CD14-positive monocyte (primary cell): Measurements from ENCODE around the gene GRIK4. TPM values are rescaled to one million over a fixed set of nuclear protein-coding genes. Genes with fewer than 3 reads are reported as not detected.

ENCODE experiments used
- DNase-seq, 3 donors: peaks; one replicate each; pipeline ENCODE4 v3.0.0-alpha.2; 2011 to 2022
- H2AFZ ChIP-seq: 2 replicates; pipeline ENCODE4 v1.6.0; 2012; ENCODE audit warnings: mild to moderate bottlenecking, low read depth, low read length, inconsistent platforms; ENCODE audit not compliant: insufficient read depth, poor library complexity, severe bottlenecking
- H3K27ac ChIP-seq, 2 donors: 1 replicate in 1 of 2; 2 replicates in 1 of 2; pipeline ENCODE4 v1.5.1; 2012 to 2013; ENCODE audit warnings: low read length in 2 of 2, control low read depth in 1 of 2, inconsistent platforms in 1 of 2, low read depth in 1 of 2, mild to moderate bottlenecking in 1 of 2
- H3K27me3 ChIP-seq, 2 donors: one replicate each; pipeline versions ENCODE4 v1.6.0 to v1.6.1; 2011 to 2013; ENCODE audit warnings: low read length in 2 of 2; ENCODE audit not compliant: control insufficient read depth in 2 of 2, insufficient read depth in 2 of 2
- H3K36me3 ChIP-seq, 2 donors: replicated peaks in 1 of 2; 1 replicate in 1 of 2; 2 replicates in 1 of 2; pipeline versions ENCODE4 v1.5.1 to v1.6.1; 2012 to 2013; ENCODE audit warnings: low read length in 2 of 2, control low read depth in 1 of 2, inconsistent platforms in 1 of 2, mild to moderate bottlenecking in 1 of 2; ENCODE audit not compliant: insufficient read depth in 2 of 2, control insufficient read depth in 1 of 2
- H3K4me1 ChIP-seq, 2 donors: 1 replicate in 1 of 2; 2 replicates in 1 of 2; pipeline versions ENCODE4 v1.5.1 to v1.6.1; 2012 to 2013; ENCODE audit warnings: low read length in 2 of 2, control low read depth in 1 of 2, inconsistent platforms in 1 of 2, mild to moderate bottlenecking in 1 of 2, moderate library complexity in 1 of 2; ENCODE audit not compliant: insufficient read depth in 2 of 2, control insufficient read depth in 1 of 2
- H3K4me2 ChIP-seq: replicated peaks from 2 replicates; pipeline ENCODE3; 2012; ENCODE audit warnings: low read length, moderate library complexity, mild to moderate bottlenecking; ENCODE audit not compliant: poor library complexity, severe bottlenecking; ENCODE audit errors: extremely low read depth
- H3K4me3 ChIP-seq, 3 experiments: fragments of 200-600 bp in 1 of 3; sonication (generic) in 1 of 3; replicated peaks in 1 of 3; 1 replicate in 2 of 3; 2 replicates in 1 of 3; pipeline ENCODE4 v1.5.1; 2011 to 2013; ENCODE audit warnings: low read length in 3 of 3, mild to moderate bottlenecking in 3 of 3, control low read depth in 2 of 3, low read depth in 2 of 3, inconsistent platforms in 1 of 3, moderate library complexity in 1 of 3
- H3K79me2 ChIP-seq: 2 replicates; pipeline ENCODE4 v1.6.0; 2012; ENCODE audit warnings: mild to moderate bottlenecking, control low read depth, inconsistent platforms, low read length, moderate library complexity; ENCODE audit not compliant: insufficient read depth
- H3K9ac ChIP-seq: 2 replicates; pipeline ENCODE4 v1.6.0; 2017; ENCODE audit warnings: low read length, mild to moderate bottlenecking; ENCODE audit not compliant: insufficient read depth, poor library complexity, severe bottlenecking
- H3K9me3 ChIP-seq, 2 donors: replicated peaks in 1 of 2; 1 replicate in 1 of 2; 2 replicates in 1 of 2; pipeline versions ENCODE4 v1.5.1 to v1.6.1; 2012 to 2013; ENCODE audit warnings: low read length in 2 of 2, control low read depth in 1 of 2; ENCODE audit not compliant: control insufficient read depth in 1 of 2, insufficient read depth in 1 of 2
- H4K20me1 ChIP-seq: 2 replicates; pipeline ENCODE4 v1.6.0; 2012; ENCODE audit warnings: mild to moderate bottlenecking, low read length, control low read depth, moderate library complexity; ENCODE audit not compliant: insufficient read depth
- H3K27ac Mint-ChIP-seq, 7 donors: one replicate each; pipeline ENCODE4 v1.8.0; 2020; ENCODE audit warnings: mild to moderate bottlenecking in 7 of 7, mixed read lengths in 7 of 7, moderate library complexity in 6 of 7, inconsistent platforms in 2 of 7
- H3K27me3 Mint-ChIP-seq, 3 donors: one replicate each; pipeline ENCODE4 v1.8.0; 2021 to 2022; ENCODE audit warnings: low read depth in 3 of 3, mild to moderate bottlenecking in 3 of 3, mixed read lengths in 3 of 3, moderate library complexity in 3 of 3, inconsistent platforms in 1 of 3
- H3K36me3 Mint-ChIP-seq, 2 donors: one replicate each; pipeline ENCODE4 v1.8.0; 2020; ENCODE audit warnings: mixed read lengths in 2 of 2, inconsistent platforms in 1 of 2, mild to moderate bottlenecking in 1 of 2
- H3K4me1 Mint-ChIP-seq: one replicate; pipeline ENCODE4 v1.8.0; 2020; ENCODE audit warnings: mild to moderate bottlenecking, mixed read lengths
- H3K4me3 Mint-ChIP-seq, 2 donors: one replicate each; pipeline ENCODE4 v1.8.0; 2020; ENCODE audit warnings: mild to moderate bottlenecking in 2 of 2, mixed read lengths in 2 of 2, moderate library complexity in 1 of 2
- H3K9me3 Mint-ChIP-seq, 7 donors: one replicate each; pipeline ENCODE4 v1.8.0; 2020 to 2022; ENCODE audit warnings: mixed read lengths in 7 of 7, mild to moderate bottlenecking in 6 of 7, moderate library complexity in 6 of 7, inconsistent platforms in 2 of 7
- CTCF ChIP-seq: fragments of 200-600 bp; IDR thresholded peaks from one replicate; pipeline ENCODE4 v1.8.0; 2022; ENCODE audit warnings: antibody characterized with exemption, mild to moderate bottlenecking
- WGBS: methylation state at CpG from one replicate; pipeline ENCODE4 v1.1.5; 2013; ENCODE audit warnings: missing lambda C conversion rate; ENCODE audit not compliant: insufficient coverage; 5-methylcytosine and 5-hydroxymethylcytosine counted together
- intact Hi-C, 2 donors: fragments of 100-400 bp; cut with micrococcal nuclease; formaldehyde crosslinking; loops; one replicate each; pipeline versions ENCODE4 v1.15.0 to v1.15.1; 2023
- polyA plus RNA-seq, 3 donors: library from polyadenylated mRNA; depleted of rRNA in 1 of 3; unstranded in 2 of 3; stranded (reverse) in 1 of 3; fragments of 300-500 nt in 2 of 3; fragments of >200 nt in 1 of 3; fragmentation: Illumina TruSeq in 2 of 3; gene quantifications; 1 replicate in 2 of 3; 2 replicates in 1 of 3; pipeline ENCODE4 v1.2.3, GENCODE V29; 2012 to 2021

The GRIK4 gene
- polyA plus RNA-seq, 3 donors = not detected

GRCh38 chr11:120911943-120912342 lies 400.4 kb downstream of the GRIK4 start:
- no peaks in the 10 kb centered on the region for H3K27me3 ChIP-seq
- H4K20me1 ChIP-seq = no peaks in the 10 kb centered on the region
- TF ChIP-seq CTCF = no peak
- intact Hi-C loops = no loop called here
- peaks cover 4 to 8% (median 5%) of the 10 kb centered on the region in 3 donors for H3K27me3 Mint-ChIP-seq
- H3K4me1 Mint-ChIP-seq = peaks cover 10% of the 10 kb centered on the region
- no peak overlapping the region for H3K9ac ChIP-seq
- H3K27ac ChIP-seq = no peak overlapping the region
- no peak for DNase-seq
- no peaks in the 10 kb centered on the region for H3K79me2 ChIP-seq
- H3K4me3 Mint-ChIP-seq = no peak overlapping the region
- H3K36me3 ChIP-seq = no peaks in the 10 kb centered on the region
- H3K9me3 Mint-ChIP-seq = no peaks in the 10 kb centered on the region
- 71% methylated on average over 2 of the region's 3 CpGs for WGBS
- H3K4me1 ChIP-seq = peaks cover 0 to 6% of the 10 kb centered on the region in 2 donors
- H3K36me3 Mint-ChIP-seq = no peaks in the 10 kb centered on the region
- no peak overlapping the region for H3K4me2 ChIP-seq
- no peak overlapping the region for H2AFZ ChIP-seq
- H3K4me3 ChIP-seq = no peak overlapping the region
- no peaks in the 10 kb centered on the region for H3K9me3 ChIP-seq
- no peak overlapping the region for H3K27ac Mint-ChIP-seq

GRCh38 chr11:120912504-120912903 lies 401.0 kb downstream of the GRIK4 start:
- H3K27me3 ChIP-seq = no peaks in the 10 kb centered on the region
- H3K9me3 ChIP-seq = no peaks in the 10 kb centered on the region
- no peak overlapping the region for H3K4me3 ChIP-seq
- Mint-ChIP-seq H3K36me3 (no peaks in the 10 kb centered on the region), H3K9me3 (no peaks in the 10 kb centered on the region), H3K27ac (no peak overlapping the region), H3K27me3 (peaks cover 4 to 8% (median 5%) of the 10 kb centered on the region in 3 donors), H3K4me1 (peaks cover 10% of the 10 kb centered on the region), H3K4me3 (no peak overlapping the region)
- no peaks in the 10 kb centered on the region for H3K79me2 ChIP-seq
- no peaks in the 10 kb centered on the region for H3K36me3 ChIP-seq
- 39% methylated on average over 5 of the region's 5 CpGs for WGBS
- intact Hi-C loops = no loop called here
- H2AFZ ChIP-seq = no peak overlapping the region
- peaks cover 0 to 6% of the 10 kb centered on the region in 2 donors for H3K4me1 ChIP-seq
- H3K4me2 ChIP-seq = no peak overlapping the region
- DNase-seq = no peak
- no peaks in the 10 kb centered on the region for H4K20me1 ChIP-seq
- H3K27ac ChIP-seq = no peak overlapping the region
- no peak for TF ChIP-seq CTCF
- H3K9ac ChIP-seq = no peak overlapping the region
